Neuronal stem cell (in vitro differentiated cells): ENCODE results near the gene NTRK3.

ENCODE experiments used
- DNase-seq: peaks from one replicate; pipeline ENCODE4 v3.0.0-alpha.2; 2013; ENCODE audit warnings: low spot score
- H2AFZ ChIP-seq: one replicate; pipeline ENCODE4 v1.6.1; 2013; ENCODE audit warnings: mild to moderate bottlenecking, low read length, inconsistent platforms
- H2AK5ac ChIP-seq: 2 replicates; pipeline ENCODE4 v1.6.1; 2013; ENCODE audit warnings: low read depth, mild to moderate bottlenecking, inconsistent platforms, low read length, moderate library complexity, mixed read lengths
- H2BK120ac ChIP-seq: 2 replicates; pipeline ENCODE4 v1.6.1; 2013; ENCODE audit warnings: low read depth, mild to moderate bottlenecking, inconsistent platforms, low read length, moderate library complexity, mixed read lengths
- H2BK12ac ChIP-seq: one replicate; pipeline ENCODE4 v1.6.1; 2013; ENCODE audit warnings: low read length, inconsistent platforms
- H2BK15ac ChIP-seq: 2 replicates; pipeline ENCODE4 v1.6.1; 2013; ENCODE audit warnings: mild to moderate bottlenecking, low read length, inconsistent platforms, mixed read lengths
- H2BK5ac ChIP-seq: one replicate; pipeline ENCODE4 v1.6.1; 2013; ENCODE audit warnings: inconsistent platforms, mild to moderate bottlenecking, low read length, moderate library complexity
- H3K14ac ChIP-seq: one replicate; pipeline ENCODE4 v1.6.1; 2013; ENCODE audit warnings: low read length, inconsistent platforms
- H3K18ac ChIP-seq: 2 replicates; pipeline ENCODE4 v1.6.1; 2013; ENCODE audit warnings: low read length, inconsistent platforms
- H3K23ac ChIP-seq: 2 replicates; pipeline ENCODE4 v1.6.1; 2013; ENCODE audit warnings: low read depth, mild to moderate bottlenecking, mixed read lengths, low read length, inconsistent platforms; ENCODE audit not compliant: poor library complexity
- H3K27ac ChIP-seq: replicated peaks from 3 replicates; pipeline ENCODE4 v1.5.1; 2013; ENCODE audit warnings: low read length, inconsistent platforms
- H3K27me3 ChIP-seq, 3 experiments: 2 replicates each; pipeline ENCODE4 v1.6.1; 2013; ENCODE audit warnings: low read length in 3 of 3, mild to moderate bottlenecking in 2 of 3, inconsistent platforms in 1 of 3, low read depth in 1 of 3, mixed read lengths in 1 of 3, moderate library complexity in 1 of 3; ENCODE audit not compliant: control insufficient read depth in 3 of 3, insufficient read depth in 3 of 3
- H3K36me3 ChIP-seq, 2 donors: replicated peaks in 1 of 2; 2 replicates each; pipeline ENCODE4 v1.6.1; 2013; ENCODE audit warnings: low read length in 2 of 2; ENCODE audit not compliant: control insufficient read depth in 2 of 2, insufficient read depth in 2 of 2
- H3K4ac ChIP-seq: 2 replicates; pipeline ENCODE4 v1.6.1; 2013; ENCODE audit warnings: inconsistent platforms, mild to moderate bottlenecking, low read length, moderate library complexity
- H3K4me1 ChIP-seq, 2 donors: 1 replicate in 1 of 2; 2 replicates in 1 of 2; pipeline ENCODE4 v1.6.1; 2013; ENCODE audit warnings: low read length in 2 of 2, low read depth in 1 of 2; ENCODE audit not compliant: control insufficient read depth in 2 of 2, insufficient read depth in 1 of 2
- H3K4me2 ChIP-seq: one replicate; pipeline ENCODE4 v1.6.1; 2013; ENCODE audit warnings: mild to moderate bottlenecking, low read length, inconsistent platforms; ENCODE audit not compliant: insufficient read depth, poor library complexity, severe bottlenecking
- H3K4me3 ChIP-seq, 2 donors: 2 replicates each; pipeline ENCODE4 v1.5.1; 2013; ENCODE audit warnings: low read length in 2 of 2, mild to moderate bottlenecking in 2 of 2, inconsistent platforms in 1 of 2, moderate library complexity in 1 of 2
- H3K79me1 ChIP-seq: one replicate; pipeline ENCODE4 v1.6.1; 2013; ENCODE audit warnings: low read depth, mild to moderate bottlenecking, inconsistent platforms, low read length, moderate library complexity
- H3K9ac ChIP-seq: one replicate; pipeline ENCODE4 v1.6.1; 2013; ENCODE audit warnings: mild to moderate bottlenecking, low read depth, low read length, inconsistent platforms; ENCODE audit not compliant: poor library complexity
- H3K9me3 ChIP-seq, 2 donors: replicated peaks in 1 of 2; 2 replicates each; pipeline versions ENCODE3 to v1.6.1; 2013; ENCODE audit warnings: low read length in 2 of 2, mild to moderate bottlenecking in 2 of 2, inconsistent platforms in 1 of 2, low read depth in 1 of 2, mixed read lengths in 1 of 2, moderate library complexity in 1 of 2; ENCODE audit not compliant: control insufficient read depth in 2 of 2, insufficient read depth in 1 of 2
- H4K8ac ChIP-seq: one replicate; pipeline ENCODE4 v1.6.1; 2013; ENCODE audit warnings: low read depth, mild to moderate bottlenecking, inconsistent platforms, low read length, moderate library complexity
- H4K91ac ChIP-seq: one replicate; pipeline ENCODE4 v1.6.1; 2013; ENCODE audit warnings: low read length, low read depth, mild to moderate bottlenecking, inconsistent platforms; ENCODE audit not compliant: poor library complexity
- WGBS, 2 donors: extraction: QIAGEN DNeasy Blood & Tissue Kit; methylation state at CpG; one replicate each; pipeline ENCODE4 v1.1.7; 2013; ENCODE audit warnings: missing lambda C conversion rate in 2 of 2, mixed read lengths in 1 of 2; ENCODE audit not compliant: insufficient read length in 2 of 2, insufficient replicate concordance in 1 of 2; ENCODE audit errors: extremely low coverage in 2 of 2; 5-methylcytosine and 5-hydroxymethylcytosine counted together

Gene NTRK3

DNA sequence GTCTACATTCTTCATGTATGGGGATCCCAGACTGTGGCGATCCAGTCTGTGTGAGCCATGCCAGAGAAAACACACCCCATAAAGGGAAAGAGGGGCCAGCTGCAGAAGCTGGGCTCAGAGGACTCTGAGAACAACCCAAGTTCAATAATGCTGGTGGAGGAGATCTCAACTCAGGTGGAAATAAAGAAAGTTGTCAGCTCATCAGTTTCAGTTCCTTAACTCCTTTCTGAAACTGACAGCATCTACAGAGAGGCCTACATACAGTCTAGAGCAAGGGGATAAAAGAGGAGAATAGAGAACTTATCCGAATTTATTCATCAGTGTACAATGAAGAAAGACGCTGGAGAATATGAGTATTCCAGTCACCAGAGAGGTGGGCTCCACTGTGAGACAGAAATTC is 77.0 kb downstream of the NTRK3 start:
- Histone ChIP-seq H2AFZ (no peak overlapping the region), H3K4me3 (no peak overlapping the region), H2BK5ac (no peak overlapping the region), H3K4me2 (no peak overlapping the region), H3K18ac (no peak overlapping the region), H3K4me1 (no peaks in the 10 kb centered on the region), H3K23ac (no peak overlapping the region), H3K27ac (no peak overlapping the region), H4K8ac (no peak overlapping the region), H3K36me3 (no peaks in the 10 kb centered on the region), H2BK12ac (no peak overlapping the region), H3K14ac (no peak overlapping the region), H3K27me3 (no peaks in the 10 kb centered on the region), H2AK5ac (no peak overlapping the region), H3K9ac (no peak overlapping the region), H3K4ac (no peak overlapping the region), H4K91ac (no peak overlapping the region), H2BK15ac (no peak overlapping the region), H3K9me3 (no peaks in the 10 kb centered on the region), H3K79me1 (no peaks in the 10 kb centered on the region), H2BK120ac (no peak overlapping the region)
- no peak for DNase-seq
- WGBS, 2 donors, result no CpG with 5 or more reads among the region's 3 CpGs

DNA sequence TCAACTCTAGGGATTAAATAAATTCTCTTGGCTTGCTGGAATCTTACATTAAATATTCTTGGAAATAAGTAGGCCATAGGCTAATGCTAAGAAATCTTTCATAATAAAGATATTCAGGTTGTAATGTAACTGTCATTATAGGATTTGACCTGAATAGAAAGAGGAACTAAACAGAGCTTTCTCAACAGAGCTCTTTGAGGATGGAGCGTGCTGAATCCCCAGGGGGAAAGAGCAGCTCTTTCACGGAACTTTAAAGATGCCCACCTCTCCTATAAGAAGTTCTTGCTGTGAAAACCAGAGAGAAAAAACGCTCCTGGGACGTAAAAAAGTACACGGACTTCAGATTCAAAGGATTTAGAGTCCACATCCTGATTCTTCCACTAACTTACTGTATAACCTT is 77.9 kb downstream of the NTRK3 start:
- Histone ChIP-seq H3K9ac (no peak overlapping the region), H4K8ac (no peak overlapping the region), H3K4me3 (no peak overlapping the region), H2BK12ac (no peak overlapping the region), H3K4me1 (no peaks in the 10 kb centered on the region), H3K4ac (no peak overlapping the region), H3K23ac (no peak overlapping the region), H2AFZ (no peak overlapping the region), H3K27ac (no peak overlapping the region), H2BK120ac (no peak overlapping the region), H3K36me3 (no peaks in the 10 kb centered on the region), H3K4me2 (no peak overlapping the region), H2AK5ac (no peak overlapping the region), H4K91ac (no peak overlapping the region), H3K79me1 (no peaks in the 10 kb centered on the region), H3K14ac (no peak overlapping the region), H3K27me3 (no peaks in the 10 kb centered on the region), H2BK5ac (no peak overlapping the region), H2BK15ac (no peak overlapping the region), H3K18ac (no peak overlapping the region), H3K9me3 (no peaks in the 10 kb centered on the region)
- no peak for DNase-seq
- no CpG with 5 or more reads among the region's 5 CpGs for WGBS, 2 donors

DNA sequence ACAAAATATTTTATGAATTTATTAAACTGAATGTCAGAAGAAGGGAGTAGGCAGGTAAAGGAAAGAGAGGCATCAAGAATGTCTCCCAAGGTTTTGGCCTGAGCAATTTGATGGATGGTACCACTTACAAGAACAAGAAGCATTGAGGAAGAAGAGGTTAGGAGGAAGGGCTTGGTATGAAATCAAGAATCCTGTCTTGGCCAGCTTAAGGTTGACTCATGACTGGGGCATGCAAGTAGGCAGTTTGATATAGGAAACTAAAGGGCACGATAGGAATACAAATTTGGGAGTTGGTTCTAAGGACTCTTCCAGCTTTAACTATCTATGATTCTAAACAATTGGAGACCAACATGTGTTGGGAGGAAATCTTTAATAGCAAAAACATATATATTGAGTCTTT is 79.1 kb downstream of the NTRK3 start:
- DNase-seq, result no peak
- no peak overlapping the region for H3K4ac ChIP-seq
- H3K18ac ChIP-seq, result no peak overlapping the region
- no peak overlapping the region for H3K4me2 ChIP-seq
- no peak overlapping the region for H2AFZ ChIP-seq
- H2BK120ac ChIP-seq, result no peak overlapping the region
- no peak overlapping the region for H2BK15ac ChIP-seq
- H3K4me3 ChIP-seq, result no peak overlapping the region
- no peak overlapping the region for H2AK5ac ChIP-seq
- H3K23ac ChIP-seq, result no peak overlapping the region
- H3K9ac ChIP-seq, result no peak overlapping the region
- no peaks in the 10 kb centered on the region for H3K79me1 ChIP-seq
- H4K8ac ChIP-seq, result no peak overlapping the region
- H2BK5ac ChIP-seq, result no peak overlapping the region
- no peak overlapping the region for H2BK12ac ChIP-seq
- no peaks in the 10 kb centered on the region for H3K27me3 ChIP-seq
- no peaks in the 10 kb centered on the region for H3K4me1 ChIP-seq
- H3K36me3 ChIP-seq, result no peaks in the 10 kb centered on the region
- H3K27ac ChIP-seq, result no peak overlapping the region
- H4K91ac ChIP-seq, result no peak overlapping the region
- WGBS, 2 donors, result no CpG with 5 or more reads among the region's 1 CpG
- no peak overlapping the region for H3K14ac ChIP-seq
- no peaks in the 10 kb centered on the region for H3K9me3 ChIP-seq

GRCh38 chr15:88174571-88174970 is 82.0 kb downstream of the NTRK3 start:
- Histone ChIP-seq H2AK5ac (no peak overlapping the region), H3K4me2 (no peak overlapping the region), H4K8ac (no peak overlapping the region), H4K91ac (no peak overlapping the region), H2AFZ (no peak overlapping the region), H3K9ac (no peak overlapping the region), H3K14ac (no peak overlapping the region), H3K4me1 (no peaks in the 10 kb centered on the region), H3K18ac (no peak overlapping the region), H3K79me1 (no peaks in the 10 kb centered on the region), H2BK120ac (no peak overlapping the region), H3K27ac (no peak overlapping the region), H3K9me3 (no peaks in the 10 kb centered on the region), H3K23ac (no peak overlapping the region), H3K36me3 (no peaks in the 10 kb centered on the region), H3K27me3 (no peaks in the 10 kb centered on the region), H2BK5ac (no peak overlapping the region), H2BK15ac (no peak overlapping the region), H2BK12ac (no peak overlapping the region), H3K4me3 (no peak overlapping the region), H3K4ac (no peak overlapping the region)
- WGBS, 2 donors, result no CpG with 5 or more reads among the region's 4 CpGs
- no peak for DNase-seq
